Measurements from ENCODE around the gene ANKMY2. TPM values are rescaled to one million over a fixed set of nuclear protein-coding genes. Genes with fewer than 3 reads are reported as not detected.
A peak's percentile ranks its signal among the peaks of the same experiment; 100 is the strongest.
"Not testable (repeated sequence)": the region's sequence is repeated elsewhere in the genome, so short reads cannot be mapped to it uniquely, and the experiment has no call there.

ANKMY2 gene
- total RNA-seq, 1 donor from 2014 or later, result 7.9 TPM

DNA sequence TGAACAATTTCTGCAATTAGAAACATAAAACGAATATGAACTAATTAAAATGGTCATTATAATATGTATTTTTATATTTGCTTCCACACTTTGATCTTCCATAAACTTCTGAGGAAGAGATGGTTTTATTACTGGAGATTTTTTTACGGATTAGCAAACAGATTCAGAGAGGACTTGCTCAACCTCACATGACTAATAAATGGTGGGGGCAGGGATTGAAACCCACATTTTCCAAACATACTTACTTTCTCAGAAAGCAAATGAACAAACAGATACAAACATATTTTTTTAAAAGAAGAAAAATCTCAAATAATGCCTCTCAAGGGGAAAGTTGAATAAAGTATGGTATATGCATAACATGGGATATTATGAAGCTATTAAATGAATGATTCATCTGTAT, 18.3 kb downstream of the ANKMY2 start:
- no peak for DNase-seq (ENCODE audit: low read depth in 2 of 2)

DNA sequence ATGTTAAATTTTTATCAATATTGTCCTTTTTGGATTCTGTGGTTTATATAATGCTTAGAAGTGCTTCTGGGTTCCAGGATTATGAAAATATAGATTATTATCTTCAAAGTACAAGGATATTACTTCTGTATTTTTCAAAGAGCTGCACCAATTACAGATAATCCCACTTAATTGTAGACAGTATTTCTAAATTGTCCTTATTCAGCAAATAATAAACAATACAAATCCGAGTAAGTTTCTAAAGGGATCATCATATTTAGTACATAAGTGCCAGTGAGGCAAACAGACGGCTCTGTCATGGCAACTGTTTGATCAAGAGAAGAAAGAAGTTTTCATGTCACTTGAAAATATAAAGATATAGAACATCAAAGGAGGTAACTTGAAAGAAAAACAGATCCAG, 19.2 kb downstream of the ANKMY2 start:
- no peak for DNase-seq (ENCODE audit: low read depth in 2 of 2)

DNA sequence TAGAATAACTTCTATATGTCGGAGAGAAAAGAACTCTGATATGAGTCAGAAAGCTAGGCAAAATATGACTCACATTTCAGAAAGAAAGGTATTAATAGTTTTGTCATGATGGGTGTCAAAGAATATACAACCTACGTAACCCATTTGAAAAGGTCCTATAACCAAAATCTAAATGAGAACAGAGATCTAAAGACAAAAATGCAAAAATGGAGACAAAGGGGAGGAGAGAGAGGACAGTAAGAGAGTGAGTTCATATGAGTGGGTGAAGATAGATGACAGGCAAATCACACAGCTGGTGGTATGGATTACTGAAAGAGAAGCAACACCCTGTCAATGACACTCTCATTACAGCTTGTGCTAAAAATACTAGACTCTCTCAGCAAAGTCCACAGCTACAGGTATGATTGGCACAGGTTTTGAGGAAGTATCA, 25.6 kb downstream of the ANKMY2 start:
- DNase-seq (ENCODE audit: low read depth in 2 of 2), result no peak

- DNase-seq (ENCODE audit: low read depth in 2 of 2), result no peak
These were observed 29.0 kb downstream of the ANKMY2 start for GRCh38 chr7:16616542-16616941.

DNA sequence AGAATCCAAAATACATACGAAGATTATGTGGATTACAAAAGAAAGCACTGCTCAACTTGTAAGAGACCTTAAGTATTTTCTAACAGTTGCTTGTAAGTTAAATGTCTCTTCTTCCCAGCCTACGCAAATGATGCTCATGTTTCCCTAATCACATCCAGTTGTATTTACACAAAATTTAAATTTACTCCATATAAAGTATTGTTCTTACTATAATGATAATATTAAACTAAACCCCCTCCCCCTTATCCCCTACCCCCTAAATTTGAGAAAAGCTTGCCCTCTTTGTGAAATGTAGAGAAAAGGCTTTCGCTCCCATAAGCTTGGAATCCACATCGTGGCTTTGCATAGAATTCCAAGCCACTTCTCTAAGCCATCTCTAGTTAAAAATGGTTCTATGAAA, 29.4 kb downstream of the ANKMY2 start:
- DNase-seq (ENCODE audit: low read depth in 2 of 2), result no peak

- no peak for DNase-seq (ENCODE audit: low read depth in 2 of 2)
These were observed 30.3 kb downstream of the ANKMY2 start for GRCh38 chr7:16615228-16615627.

DNA sequence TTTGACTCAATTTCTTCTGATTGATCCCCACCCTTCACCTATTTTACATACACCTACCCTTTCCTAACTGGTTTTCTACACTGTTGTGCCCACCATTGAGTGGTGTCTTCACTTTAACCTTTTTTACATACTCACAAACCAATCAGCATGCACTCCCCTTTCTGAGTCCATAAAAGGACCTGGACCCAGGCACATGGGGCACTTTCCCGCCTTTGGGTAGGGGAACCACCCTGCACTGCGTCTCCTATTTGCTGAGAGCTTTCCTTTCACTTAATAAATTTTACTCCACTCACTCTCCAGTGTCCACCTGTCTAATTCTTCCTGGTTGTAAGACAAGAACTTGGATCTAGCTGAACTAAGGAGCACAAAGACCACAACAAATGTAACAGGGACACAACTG, 33.8 kb downstream of the ANKMY2 start:
- no peak for DNase-seq (ENCODE audit: low read depth in 2 of 2)

- no peak for DNase-seq (ENCODE audit: low read depth in 2 of 2)
These were observed 35.6 kb downstream of the ANKMY2 start for GRCh38 chr7:16609842-16610450.

- no peak for DNase-seq (ENCODE audit: low read depth in 2 of 2)
These were observed 38.9 kb downstream of the ANKMY2 start for GRCh38 chr7:16606704-16607103.

DNA sequence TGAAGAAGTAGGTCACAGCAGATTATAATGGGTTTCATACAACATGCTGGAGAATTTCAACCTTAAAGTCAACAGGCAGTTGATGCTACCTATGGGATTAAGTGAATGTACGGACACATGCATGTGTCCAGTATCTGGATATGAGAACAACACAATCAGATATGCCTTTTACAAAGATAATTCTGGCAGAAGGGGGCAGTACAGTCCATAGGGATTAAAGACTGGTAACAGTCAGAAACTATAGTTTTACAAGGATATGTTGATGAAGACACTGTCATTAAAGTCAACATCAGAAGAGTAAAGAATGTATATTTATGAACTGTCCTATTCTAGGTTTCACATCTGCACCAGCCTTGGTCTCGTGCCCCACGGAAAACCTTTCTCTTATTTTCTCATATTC, 41.5 kb downstream of the ANKMY2 start:
- peak; percentile 19 to 37 for DNase-seq (ENCODE audit: low read depth in 2 of 2)

DNA sequence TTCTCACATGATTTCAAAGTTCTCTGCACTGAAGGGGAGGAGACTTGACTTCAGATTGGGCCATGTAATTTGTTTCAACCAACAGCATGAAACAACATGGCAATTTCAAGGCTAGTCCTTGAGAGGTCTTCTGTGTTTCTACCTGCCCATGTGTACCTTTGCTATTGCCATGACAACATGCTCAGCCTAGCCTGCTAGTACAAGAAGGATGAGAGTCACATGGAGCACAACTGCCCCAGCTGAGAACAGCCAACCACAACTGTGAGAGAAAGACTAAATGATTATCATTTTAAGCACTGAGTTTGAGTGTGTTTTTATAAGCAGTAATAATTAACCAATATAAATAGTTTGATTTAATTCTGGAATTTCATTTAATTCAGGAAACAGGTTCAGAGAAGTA, 41.9 kb downstream of the ANKMY2 start:
- DNase-seq (ENCODE audit: low read depth in 2 of 2), result no peak

DNA sequence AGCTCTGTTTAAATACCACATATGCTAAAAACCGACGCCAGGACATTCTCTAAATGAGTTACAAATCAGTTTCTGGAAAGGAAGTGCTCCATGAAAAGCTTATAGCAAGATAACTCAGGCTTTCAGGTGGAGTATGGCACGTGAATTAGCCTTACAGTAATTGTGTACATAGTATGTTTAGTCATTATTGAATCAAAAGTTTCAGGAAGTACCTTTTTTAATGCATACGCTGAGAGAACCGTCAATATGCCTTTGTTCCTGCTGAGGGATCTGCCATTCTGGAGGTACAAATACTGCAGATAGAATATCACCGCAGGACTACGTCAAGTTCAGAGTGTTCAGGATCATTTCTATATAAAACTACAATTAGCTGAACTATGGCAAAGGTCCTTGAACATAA, 45.7 kb downstream of the ANKMY2 start:
- DNase-seq (ENCODE audit: low read depth in 2 of 2), result no peak

GRCh38 chr7:16598015-16598414, 47.5 kb downstream of the ANKMY2 start:
- no peak for DNase-seq (ENCODE audit: low read depth in 2 of 2)

DNA sequence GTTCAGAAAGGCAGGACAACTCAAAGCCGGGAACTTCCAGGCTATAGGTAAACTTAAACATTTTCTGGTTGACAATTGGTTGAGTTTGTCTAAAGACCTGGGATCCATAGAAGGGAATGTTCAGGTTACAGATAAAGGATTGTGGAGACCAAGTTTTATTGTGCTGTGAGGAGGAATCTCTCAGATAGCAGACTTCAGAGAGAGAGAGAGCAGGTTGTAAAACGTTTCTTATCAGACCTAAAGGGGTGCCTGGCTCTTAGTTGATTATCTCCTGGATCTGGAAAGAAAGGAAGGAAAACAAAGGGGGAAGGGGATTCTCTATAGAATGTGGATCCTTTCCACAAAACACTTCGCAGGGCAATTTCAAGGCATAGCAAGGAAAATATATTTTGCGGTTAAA, 50.0 kb downstream of the ANKMY2 start:
- not testable (repeated sequence) for DNase-seq (ENCODE audit: low read depth in 2 of 2)

DNA sequence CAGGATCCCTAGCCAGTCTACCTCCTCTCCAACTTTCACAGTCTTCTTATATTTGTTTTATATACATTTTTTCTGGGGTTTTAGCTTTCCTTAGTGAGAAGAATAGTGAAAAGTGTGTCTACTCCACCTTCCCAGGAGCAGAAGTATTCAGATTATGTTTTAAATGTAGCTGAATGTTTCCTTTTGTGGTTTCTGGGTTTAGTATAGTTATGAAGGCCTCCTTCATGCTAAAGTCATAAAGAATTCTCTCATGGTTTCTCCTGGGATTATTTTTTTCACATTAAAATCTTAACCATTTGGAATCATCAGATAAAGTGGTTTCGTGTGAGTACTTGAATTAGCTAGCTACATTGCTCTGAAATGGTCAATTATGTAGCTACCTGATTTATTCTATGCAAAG, 50.9 kb downstream of the ANKMY2 start:
- DNase-seq (ENCODE audit: low read depth in 2 of 2), result no peak

- DNase-seq (ENCODE audit: low read depth in 2 of 2), result no peak
These were observed 51.5 kb downstream of the ANKMY2 start for GRCh38 chr7:16594061-16594460.

DNA sequence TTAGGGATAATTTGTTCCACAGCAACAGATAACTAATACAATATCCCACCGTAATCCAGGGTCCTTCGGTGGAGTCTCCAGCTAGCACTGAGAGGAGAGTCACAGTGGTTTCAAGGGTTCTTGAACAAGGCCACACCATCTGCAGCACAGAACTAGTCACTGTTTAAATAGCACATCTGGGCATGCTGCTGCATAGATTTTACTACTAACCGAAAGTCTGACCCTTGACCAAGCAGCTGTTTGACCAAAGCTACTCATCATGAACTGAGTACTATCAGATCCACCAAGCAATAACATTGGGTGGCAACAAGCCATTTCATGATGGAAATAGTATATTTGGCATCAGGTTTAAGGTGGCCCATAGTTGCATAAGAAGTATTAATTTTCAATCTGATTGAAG, 53.2 kb downstream of the ANKMY2 start:
- DNase-seq (ENCODE audit: low read depth in 2 of 2), result no peak

- DNase-seq (ENCODE audit: low read depth in 2 of 2), result no peak
These were observed 55.1 kb downstream of the ANKMY2 start for GRCh38 chr7:16590424-16590823.

GRCh38 chr7:16589881-16590280, 55.7 kb downstream of the ANKMY2 start:
- peak in 1 of 2 donors; percentile 13 for DNase-seq (ENCODE audit: low read depth in 2 of 2)

- no peak for DNase-seq (ENCODE audit: low read depth in 2 of 2)
These were observed 57.8 kb downstream of the ANKMY2 start for GRCh38 chr7:16587790-16588189.

- DNase-seq (ENCODE audit: low read depth in 2 of 2), result no peak
These were observed 58.4 kb downstream of the ANKMY2 start for GRCh38 chr7:16587129-16587528.

DNA sequence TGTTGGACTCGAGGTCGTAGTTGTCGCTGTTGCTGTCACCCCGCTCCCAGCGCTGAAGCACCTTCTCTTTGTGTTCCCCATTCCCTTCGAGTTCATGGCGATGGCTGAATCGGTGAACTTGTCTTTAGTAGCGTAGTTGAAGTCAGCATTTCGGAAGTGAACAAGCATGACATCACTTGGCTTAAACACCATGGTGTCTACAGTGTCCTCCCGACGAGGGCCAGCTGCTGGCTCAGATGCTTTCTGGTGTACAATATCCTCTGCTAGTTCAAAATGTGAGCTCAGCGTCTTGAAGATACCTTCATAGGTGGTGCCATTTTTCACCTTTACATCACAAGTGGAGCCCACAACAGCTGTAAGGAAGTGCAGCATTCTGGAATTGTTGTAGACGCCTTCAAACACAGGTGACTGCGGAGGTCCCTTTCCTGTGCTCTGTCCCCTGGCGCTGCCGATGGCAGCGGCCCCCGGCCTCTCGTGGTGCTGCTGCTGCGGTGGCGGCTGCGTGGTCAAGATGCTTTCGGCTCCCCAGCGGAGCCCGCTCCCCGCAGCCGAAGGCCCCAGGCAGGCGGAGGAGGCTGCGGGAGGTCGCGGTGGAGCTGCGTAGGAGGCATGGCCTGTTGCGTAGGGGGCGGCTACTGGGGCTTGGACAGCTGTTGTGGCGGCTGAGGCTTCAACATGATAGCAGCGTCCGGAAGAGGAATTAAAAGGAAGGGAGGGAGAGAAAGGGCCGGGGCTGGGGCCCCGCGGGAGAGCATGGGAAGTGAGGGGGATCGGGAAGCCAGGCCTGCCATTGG, 59.3 kb downstream of the ANKMY2 start:
- DNase-seq (ENCODE audit: low read depth in 2 of 2), result peak in 1 of 2 donors; percentile 7

DNA sequence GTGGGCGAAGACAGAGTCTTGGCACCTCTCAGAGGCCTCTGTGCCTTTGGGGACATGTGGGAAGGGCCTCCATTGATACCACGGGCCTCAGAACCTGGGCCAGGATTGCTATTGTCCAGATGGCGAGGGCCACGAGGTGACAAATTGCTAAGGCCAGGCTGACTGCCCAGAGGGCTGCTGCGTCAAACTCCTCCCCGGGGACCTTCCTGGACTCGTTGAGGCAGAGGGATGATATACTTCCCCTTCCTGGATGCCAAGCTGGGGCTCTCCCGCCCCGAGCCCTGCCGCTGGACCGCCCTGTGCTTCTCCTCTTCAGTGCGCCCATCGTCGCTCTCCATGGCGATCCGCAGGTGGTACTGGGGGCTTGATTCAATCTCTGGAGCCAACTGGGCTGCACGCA, 60.0 kb downstream of the ANKMY2 start:
- DNase-seq (ENCODE audit: low read depth in 2 of 2), result no peak

All from lung microvascular endothelial cell (primary cell).